Stimulated activated CD8-positive, alpha-beta memory T cell treated with anti-CD3 and anti-CD28 coated beads, Interleukin-7, amount 100 ng/mL, for 48 hours (primary cell): ENCODE results near the gene ATRX.
"Not testable (repeated sequence)": the region's sequence is repeated elsewhere in the genome, so short reads cannot be mapped to it uniquely, and the experiment has no call there.

ENCODE experiments used
- DNase-seq, 2 donors: peaks; one replicate each; pipeline ENCODE4 v3.0.0-alpha.2; 2020; ENCODE audit warnings: low read depth in 1 of 2; ENCODE audit errors: extremely low read depth in 1 of 2

Gene ATRX

GRCh38 chrX:77731821-77732419 lies 54.1 kb downstream of the ATRX start:
- no peak for DNase-seq

DNA sequence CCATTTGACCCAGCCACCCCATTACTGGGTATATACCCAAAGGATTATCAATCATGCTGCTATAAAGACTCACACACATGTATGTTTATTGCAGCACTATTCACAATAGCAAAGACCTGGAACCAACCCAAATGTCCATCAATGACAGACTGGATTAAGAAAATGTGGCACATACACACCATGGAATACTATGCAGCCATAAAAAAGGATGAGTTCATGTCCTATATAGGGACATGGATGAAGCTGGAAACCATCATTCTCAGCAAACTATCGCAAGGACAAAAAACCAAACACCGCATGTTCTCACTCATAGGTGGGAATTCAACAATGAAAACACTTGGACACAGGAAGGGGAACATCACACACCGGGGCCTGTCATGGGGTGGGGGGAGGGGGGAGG lies 59.9 kb downstream of the ATRX start:
- DNase-seq, result not testable (repeated sequence)

DNA sequence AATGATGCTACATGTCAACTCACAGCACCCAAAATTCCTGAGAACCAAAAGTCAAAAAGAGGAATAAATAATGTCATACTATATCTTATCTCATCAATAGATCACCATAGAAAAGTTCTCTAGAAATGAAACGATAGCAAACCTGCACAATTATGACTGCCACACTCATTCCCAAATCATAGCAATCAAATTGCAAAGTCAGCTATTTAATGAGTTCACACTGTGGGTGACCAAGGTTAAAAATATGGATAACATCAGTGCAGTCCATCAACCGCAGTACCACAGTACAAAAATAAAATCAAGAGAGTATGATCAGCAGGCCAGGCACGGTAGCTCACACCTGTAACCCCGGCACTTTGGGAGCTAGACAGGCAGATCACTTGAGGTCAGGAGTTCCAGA lies 62.3 kb downstream of the ATRX start:
- no peak for DNase-seq

GRCh38 chrX:77719388-77719787 lies 66.6 kb downstream of the ATRX start:
- no peak for DNase-seq

DNA sequence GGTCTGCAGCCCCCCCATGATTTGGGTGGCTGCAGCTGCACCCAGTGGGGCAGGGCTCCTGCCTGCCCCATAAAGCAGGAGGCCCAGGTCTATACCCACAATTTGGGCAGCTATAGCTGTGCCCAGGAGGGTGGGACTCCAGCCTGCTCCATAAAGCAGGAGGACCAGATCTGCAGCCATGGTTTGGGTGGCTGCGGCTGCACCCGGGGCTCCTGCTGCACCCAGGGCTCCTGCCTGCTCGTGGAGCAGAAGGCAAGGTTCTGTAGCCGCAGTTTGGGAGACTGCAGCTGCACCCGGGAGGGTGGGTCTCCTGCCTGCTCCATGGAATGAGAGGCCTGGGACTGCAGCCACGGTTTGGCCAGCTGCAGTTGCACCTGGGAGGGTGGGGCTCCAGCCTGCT lies 81.1 kb downstream of the ATRX start:
- no peak for DNase-seq

- DNase-seq, result no peak
Measured at GRCh38 chrX:77698242-77698641, 87.8 kb downstream of the ATRX start.

DNA sequence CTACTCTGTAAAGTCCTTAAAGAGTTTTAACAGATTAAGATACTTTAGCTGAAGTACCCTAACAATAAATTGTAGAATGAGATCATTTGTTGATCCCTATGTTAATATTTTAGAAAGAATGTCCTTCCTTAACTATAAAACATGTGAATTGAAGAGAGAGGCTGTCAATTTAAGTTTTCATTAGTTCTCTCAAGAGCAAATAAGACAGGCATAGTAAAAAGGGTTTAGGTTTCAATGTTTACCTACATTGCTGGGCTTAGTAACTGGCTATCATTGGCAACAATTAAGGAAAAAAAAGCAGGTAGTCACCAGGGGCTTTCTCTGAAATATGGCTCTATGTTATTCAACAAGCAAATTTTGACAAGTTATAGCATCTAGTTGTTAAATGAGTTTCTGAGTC lies 91.5 kb downstream of the ATRX start:
- no peak for DNase-seq

DNA sequence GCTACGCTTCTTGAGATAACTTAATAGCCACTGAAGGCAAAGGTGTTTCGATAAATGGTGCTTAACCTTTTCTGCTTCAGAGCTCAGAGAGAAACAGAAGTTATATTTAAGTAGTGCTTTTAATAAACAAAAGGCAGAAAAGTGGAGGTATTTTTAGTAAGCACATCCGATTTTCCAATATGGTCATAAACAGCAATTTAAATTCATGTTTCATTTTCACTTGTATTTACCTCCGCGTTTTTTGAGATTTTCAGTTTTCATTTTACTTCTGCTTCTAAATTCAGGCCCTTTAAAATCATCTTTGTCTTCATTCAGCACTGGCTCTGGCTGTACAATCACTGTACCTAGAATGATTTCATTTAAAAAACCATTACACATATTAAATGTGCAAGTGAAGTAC lies 92.4 kb downstream of the ATRX start:
- DNase-seq, result no peak

DNA sequence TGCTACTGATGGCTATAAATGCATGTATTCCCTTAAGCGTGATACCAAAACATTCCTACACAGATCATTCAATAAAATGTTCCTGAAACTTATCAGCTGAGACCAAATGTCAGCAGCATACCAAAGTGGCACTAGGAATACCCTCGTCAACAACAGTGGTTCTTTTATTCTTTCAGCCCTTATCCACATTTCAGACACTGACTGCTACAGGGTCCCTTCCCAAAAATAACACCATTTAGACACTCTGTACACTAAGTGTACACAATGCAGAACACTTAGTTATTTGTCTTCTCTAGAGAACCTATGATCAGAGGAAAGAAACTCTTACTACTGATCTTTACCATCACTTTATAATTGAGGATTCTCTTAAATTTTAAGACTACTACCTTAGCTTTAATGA lies 94.1 kb downstream of the ATRX start:
- no peak for DNase-seq

DNA sequence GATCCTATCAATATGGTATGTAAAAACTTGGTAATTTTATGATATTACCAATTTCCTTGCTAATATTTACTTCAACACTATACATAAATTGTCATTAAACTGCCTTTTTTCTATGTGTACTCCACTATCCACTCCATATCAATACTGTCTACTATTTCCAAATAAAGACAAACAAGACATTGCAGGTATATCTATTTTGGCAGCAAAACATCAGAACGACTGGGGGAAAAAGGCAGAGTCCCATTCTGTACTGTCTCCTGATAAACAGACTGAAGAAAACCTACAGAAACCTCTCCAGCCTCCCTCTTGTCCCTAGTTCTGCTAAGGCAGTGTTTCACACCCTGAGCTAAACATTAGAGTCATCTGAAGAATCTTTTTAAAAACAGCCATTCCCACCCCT lies 96.6 kb downstream of the ATRX start:
- DNase-seq, result no peak

DNA sequence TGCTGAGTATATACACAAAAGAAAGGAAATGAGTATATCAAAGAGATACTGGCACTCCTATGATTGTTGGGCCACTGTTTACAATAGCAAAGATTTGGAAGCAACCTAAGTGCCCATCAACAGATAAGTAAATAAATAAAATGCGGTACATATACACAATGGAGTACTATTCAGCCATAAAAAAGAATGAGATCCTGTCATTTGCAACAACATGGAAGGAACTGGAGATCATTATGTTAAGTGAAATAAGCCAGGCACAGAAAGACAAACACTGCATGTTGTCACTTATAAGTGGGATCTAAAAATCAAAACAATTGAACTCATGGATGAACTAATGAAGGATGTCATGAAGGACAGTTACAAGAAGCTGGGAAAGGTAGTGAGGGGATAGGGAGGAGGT lies 100.3 kb downstream of the ATRX start:
- not testable (repeated sequence) for DNase-seq

GRCh38 chrX:77679144-77679543 lies 106.9 kb downstream of the ATRX start:
- DNase-seq, result no peak

DNA sequence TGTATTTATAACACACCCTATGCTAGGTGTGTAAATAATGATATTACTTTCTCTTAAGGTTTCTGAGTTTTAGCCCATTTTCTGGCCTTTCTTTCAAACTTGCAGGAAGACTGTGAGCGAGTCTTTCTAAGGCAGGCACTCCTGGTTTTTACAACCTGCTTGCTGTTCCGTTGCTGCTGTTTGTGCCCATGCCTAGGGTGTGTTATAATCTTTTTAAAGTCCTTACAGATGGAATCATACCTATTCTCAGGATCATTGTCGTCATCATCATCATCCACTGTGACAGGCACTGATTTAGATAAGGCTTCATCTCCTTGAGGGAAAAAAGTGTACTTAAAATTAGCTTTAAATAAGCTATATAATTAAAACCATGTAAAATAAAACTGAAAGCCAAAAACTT lies 110.0 kb downstream of the ATRX start:
- DNase-seq, result no peak

- no peak for DNase-seq
Measured at GRCh38 chrX:77668391-77669237, 117.4 kb downstream of the ATRX start.

DNA sequence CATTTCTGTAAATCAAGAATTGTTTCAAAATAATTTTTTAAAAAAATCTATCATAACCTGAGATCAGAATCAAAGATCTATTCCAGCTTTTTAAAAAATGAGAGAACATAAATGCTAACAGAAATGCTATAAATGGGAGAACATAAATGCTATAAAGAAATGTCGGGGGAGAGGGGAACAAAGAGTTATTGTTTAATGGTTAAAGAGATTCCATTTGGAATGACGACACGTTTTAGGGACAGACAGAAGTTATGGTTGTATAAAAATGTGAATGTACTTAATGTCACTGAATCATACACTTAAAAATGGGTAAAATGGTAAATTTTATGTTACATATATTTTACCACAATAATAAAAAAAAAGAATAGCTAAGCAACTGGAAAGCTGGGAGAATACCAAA lies 127.1 kb downstream of the ATRX start:
- no peak for DNase-seq

DNA sequence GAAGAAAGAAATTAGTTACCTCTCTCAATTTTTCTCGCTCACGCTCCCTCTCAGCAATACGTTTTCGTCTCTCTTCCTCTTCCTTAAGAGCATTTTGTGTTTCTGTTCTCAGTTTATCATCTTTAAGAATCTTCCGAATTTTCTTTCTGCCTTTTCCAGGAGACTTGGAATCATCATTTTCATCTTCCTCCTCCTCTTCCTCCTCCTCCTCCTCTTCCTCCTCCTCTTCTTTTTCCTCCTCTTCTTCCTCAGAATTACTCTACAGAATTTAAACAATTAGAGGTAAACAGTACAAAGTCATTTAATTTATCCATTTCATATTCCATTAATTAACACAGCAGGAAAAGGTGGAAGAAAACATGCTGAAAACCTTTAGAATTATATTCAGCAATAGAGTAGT lies 133.9 kb downstream of the ATRX start:
- DNase-seq, result no peak

DNA sequence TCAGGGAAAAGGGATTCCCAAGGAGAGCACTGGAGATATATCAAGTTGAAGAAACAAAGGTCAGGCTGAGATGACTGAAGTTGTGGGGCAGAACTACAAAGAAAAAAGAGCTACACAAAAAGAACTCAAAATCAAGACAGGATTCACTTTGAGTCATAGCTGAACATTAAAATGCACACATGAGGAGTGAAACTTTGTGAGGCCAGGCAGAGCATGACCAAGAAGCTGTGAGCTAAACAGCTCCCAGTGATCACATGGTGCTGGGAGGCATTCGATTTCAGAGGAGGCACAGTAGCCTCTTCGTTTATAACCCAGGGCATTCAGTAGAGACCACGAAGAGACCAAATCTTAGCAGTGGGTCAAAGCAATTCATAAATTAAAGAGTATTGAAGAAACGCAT lies 145.3 kb downstream of the ATRX start:
- no peak for DNase-seq

GRCh38 chrX:77639820-77640219 lies 146.2 kb downstream of the ATRX start:
- no peak for DNase-seq

GRCh38 chrX:77638397-77638796 lies 147.6 kb downstream of the ATRX start:
- no peak for DNase-seq

DNA sequence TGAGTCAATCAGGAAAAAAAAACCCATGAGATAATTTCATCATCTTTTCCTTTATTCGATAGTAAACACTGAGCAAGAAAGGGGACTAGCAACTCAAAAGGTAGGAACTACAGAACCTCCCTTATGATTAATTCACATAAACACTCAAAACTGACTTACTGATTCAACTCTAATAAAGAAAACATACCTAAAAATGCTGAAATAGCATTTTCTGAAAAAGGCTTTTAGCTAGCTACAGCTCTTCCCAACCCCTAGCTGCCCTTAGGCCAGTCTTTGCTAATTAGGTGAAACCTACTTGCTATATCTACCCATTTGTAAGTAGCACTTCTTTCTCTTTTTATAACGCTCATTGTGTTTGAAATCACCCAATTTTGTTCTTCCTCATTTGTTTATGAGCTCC lies 150.6 kb downstream of the ATRX start:
- no peak for DNase-seq

DNA sequence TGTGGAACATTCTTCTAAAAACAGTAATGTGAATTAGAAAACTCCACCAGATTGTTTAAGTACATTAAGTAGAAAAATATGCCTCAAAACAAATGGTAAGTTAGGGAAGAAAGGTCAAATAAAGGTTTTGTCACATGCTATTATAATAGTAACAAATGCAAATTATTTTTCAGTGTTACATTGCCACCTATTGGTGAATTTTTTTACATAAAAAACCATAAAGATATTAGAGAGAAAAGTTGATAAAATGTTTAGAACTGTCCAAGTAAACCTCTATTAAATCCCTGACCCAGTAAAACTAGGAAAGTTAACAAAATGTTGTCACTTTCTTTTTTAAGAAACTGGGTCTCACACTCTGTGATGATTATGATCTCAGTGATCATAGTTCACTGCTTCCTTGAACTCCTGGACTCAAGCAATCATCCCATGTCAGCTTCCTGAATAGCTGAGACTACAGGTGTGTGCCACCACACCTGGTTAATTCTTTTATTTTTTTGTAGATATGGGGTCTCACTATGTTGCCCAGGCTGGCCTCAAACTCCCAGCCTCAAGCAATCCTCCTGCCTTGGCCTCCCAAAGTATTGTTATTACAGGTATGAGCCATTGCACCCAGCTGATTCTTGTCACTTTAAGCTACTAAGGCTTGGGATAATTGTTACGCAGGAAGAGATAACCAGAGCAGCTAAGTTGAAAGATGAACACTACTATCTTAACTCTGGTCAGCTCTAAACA lies 157.6 kb downstream of the ATRX start:
- no peak for DNase-seq

GRCh38 chrX:77622672-77623071 lies 163.3 kb downstream of the ATRX start:
- DNase-seq, result no peak
